Measurements from ENCODE around the gene OR2A14. TPM values are rescaled to one million over a fixed set of nuclear protein-coding genes. Genes with fewer than 3 reads are reported as not detected.

Gene OR2A14
- total and polyA plus RNA-seq, 10 of the 15 experiments (the other 5 are each of a cell fraction or from before 2014, with no cell fraction given): not detected

- no peak for ATAC-seq
- no peak overlapping the region for H3K4me2 ChIP-seq (ENCODE audit: control insufficient read depth, insufficient read depth)
- no peak overlapping the region for H3K4me3 ChIP-seq
- ChIA-PET POLR2A (no interaction called here), SMC1A (ENCODE audit: uncharacterized antibody, unreplicated experiment) (interaction anchor here (1.3 kb wide), 1 partner anchor 13 kb away, joined by 3 read pairs; no protein-coding TSS in a partner anchor), CTCF (no interaction called here), RAD21 (ENCODE audit: unreplicated experiment) (no interaction called here)
- H3K4me1 ChIP-seq (ENCODE audit: control insufficient read depth, insufficient read depth, low read length): no peaks in the 10 kb centered on the region
- no peak for FAIRE-seq
- WGBS (ENCODE audit: insufficient coverage, insufficient replicate concordance, low lambda C conversion rate, missing lambda C conversion rate): 9% methylated on average over 3 of the region's 3 CpGs
- H4K20me1 ChIP-seq (ENCODE audit: control insufficient read depth, insufficient read depth): no peaks in the 10 kb centered on the region
- H3K36me3 ChIP-seq (ENCODE audit: control insufficient read depth in 2 of 2, insufficient read depth in 2 of 2, low read length in 1 of 2): no peaks in the 10 kb centered on the region
- H3K27ac ChIP-seq (ENCODE audit: control insufficient read depth, insufficient read depth): no peak overlapping the region
- DNase-seq (ENCODE audit: low read depth, low spot score): no peak
- no peak overlapping the region for H3K9ac ChIP-seq (ENCODE audit: control insufficient read depth, insufficient read depth, low read length)
- H2AFZ ChIP-seq (ENCODE audit: control insufficient read depth, low read depth, low read length): no peak overlapping the region
- in situ Hi-C loops (cut with MboI): no loop called here
- no peaks in the 10 kb centered on the region for H3K9me3 ChIP-seq (replicated peaks; ENCODE audit: control insufficient read depth, insufficient read depth, low read length)
- no TSS peak for BruUV-seq (replicated peaks)
- H3K79me2 ChIP-seq (ENCODE audit: control insufficient read depth, insufficient read depth, low read length): no peaks in the 10 kb centered on the region
- intact Hi-C loops (cut with micrococcal nuclease; ENCODE audit: unreplicated experiment): no loop called here
- H3K27me3 ChIP-seq (replicated peaks in 1 of 2; ENCODE audit: control insufficient read depth in 2 of 2, insufficient read depth in 2 of 2, low read length in 1 of 2): no peaks in the 10 kb centered on the region
- no peak for TF ChIP-seq E2F8 (IDR thresholded peaks at IDR 0.05; ENCODE audit: low read depth, partially characterized antibody)
- TF ChIP-seq ZNF274 (IDR thresholded peaks at IDR 0.05; ENCODE audit: insufficient read depth, insufficient read length): no peak
- no peak for TF ChIP-seq ZNF687 (IDR thresholded peaks at IDR 0.05)
- no peak for TF ChIP-seq ZBTB4 (CRISPR knock-in tag; IDR thresholded peaks at IDR 0.05)
- no peak for TF ChIP-seq FOXK2 (IDR thresholded peaks at IDR 0.05)
- no peak for TF ChIP-seq PBX3 (IDR thresholded peaks at IDR 0.05; ENCODE audit: insufficient replicate concordance, low read depth, low read length)
- no peak for TF ChIP-seq YY1 (IDR thresholded peaks at IDR 0.05; ENCODE audit: low read depth, low read length)
- no peak for TF ChIP-seq POU2F2 (IDR thresholded peaks at IDR 0.05; ENCODE audit: borderline replicate concordance, low read depth, low read length)
- TF ChIP-seq WRNIP1 (IDR thresholded peaks at IDR 0.05; ENCODE audit: borderline replicate concordance, low read depth, low read length): no peak
- no peak for TF ChIP-seq NBN (IDR thresholded peaks at IDR 0.05)
- TF ChIP-seq PML (IDR thresholded peaks at IDR 0.05; ENCODE audit: low read length): no peak
- TF ChIP-seq ZBED1 (IDR thresholded peaks at IDR 0.05; ENCODE audit: borderline replicate concordance): no peak
- TF ChIP-seq IKZF2 (IDR thresholded peaks at IDR 0.05): no peak
- no peak for TF ChIP-seq HDGF (IDR thresholded peaks at IDR 0.05)
- no peak for TF ChIP-seq ESRRA (IDR thresholded peaks at IDR 0.05; ENCODE audit: low read length)
These were observed 22.4 kb upstream of the OR2A14 start for GRCh38 chr7:144100607-144101006.

Measured in GM12878 (cell line).